ENCODE results near the gene ZC3H12D.
A peak's percentile ranks its signal among the peaks of the same experiment; 100 is the strongest.
"Not testable (repeated sequence)": the region's sequence is repeated elsewhere in the genome, so short reads cannot be mapped to it uniquely, and the experiment has no call there.

Gene ZC3H12D

DNA sequence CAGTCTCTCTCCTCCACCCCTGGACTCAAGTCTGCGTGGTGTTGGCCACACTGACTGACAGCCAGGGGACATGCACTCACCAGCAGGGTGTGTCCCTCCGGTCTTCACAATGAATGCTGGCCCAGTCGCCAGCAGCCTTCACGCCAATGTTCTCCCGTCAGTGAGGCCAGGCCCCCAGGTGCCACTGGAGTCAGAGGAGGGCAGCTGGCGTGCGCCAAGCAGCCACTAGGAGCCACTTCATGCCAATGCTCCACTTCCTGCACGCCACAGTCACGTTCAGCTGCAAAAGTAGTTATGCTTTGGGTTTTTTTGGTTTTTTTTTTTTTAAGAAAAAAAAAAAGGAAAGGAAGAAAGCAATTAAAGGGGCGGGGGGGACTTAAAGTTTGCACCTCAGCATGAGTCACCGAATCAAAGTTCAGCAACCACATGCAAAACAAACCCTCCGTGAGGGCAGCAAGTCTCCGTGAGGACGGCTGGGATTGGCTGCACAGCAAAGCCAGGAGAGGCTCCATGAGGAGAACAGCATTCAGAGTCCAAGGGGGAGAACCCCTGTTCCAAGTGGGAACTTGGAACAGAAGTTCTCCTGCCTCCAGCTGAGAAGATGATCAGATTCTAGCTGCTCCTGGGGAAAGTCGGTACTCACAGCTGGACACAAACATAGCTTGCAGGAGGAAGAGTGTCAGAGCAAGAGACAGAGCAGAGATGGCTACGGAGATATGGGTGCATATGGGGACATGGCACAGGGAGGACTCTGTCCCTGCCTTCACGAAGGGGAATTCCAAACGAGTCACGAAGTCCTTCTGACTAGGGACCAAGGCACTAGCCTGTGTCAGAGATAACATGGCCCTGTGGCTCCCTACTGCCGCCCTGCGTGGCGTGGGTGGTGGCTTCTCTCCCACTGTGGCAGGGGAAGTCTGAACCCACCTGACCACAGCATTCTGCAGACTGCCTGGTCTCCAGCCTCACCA is at the start of gene ZC3H12D:
ZC3H12D (minus strand) TSS at position 282 of the 968 bp plus-strand sequence. CDS start 10,471 bp downstream, outside the sequence.
- DNase-seq, result peak; percentile 78

DNA sequence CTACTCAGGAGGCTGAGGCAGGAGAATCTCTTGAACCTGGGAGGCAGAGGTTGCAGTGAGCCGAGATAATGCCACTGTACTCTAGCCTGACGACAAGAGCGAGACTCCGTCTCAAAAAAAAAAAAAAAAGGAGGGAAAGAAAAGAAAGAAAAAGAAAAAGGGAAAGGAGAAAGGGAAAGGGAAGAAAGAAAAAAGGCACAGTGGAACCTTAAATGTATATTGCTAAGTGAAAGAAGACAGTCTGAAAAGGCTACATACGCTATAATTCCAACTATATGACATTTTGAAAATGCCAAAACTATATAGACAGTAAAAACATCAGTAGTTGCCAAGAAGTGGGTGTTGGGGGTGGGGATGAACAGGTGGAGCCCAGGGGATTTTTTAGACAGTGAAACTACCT is 44.8 kb upstream of the ZC3H12D start:
- no peak for DNase-seq

GRCh38 chr6:149515494-149515893 is 30.7 kb upstream of the ZC3H12D start:
- no peak for DNase-seq

DNA sequence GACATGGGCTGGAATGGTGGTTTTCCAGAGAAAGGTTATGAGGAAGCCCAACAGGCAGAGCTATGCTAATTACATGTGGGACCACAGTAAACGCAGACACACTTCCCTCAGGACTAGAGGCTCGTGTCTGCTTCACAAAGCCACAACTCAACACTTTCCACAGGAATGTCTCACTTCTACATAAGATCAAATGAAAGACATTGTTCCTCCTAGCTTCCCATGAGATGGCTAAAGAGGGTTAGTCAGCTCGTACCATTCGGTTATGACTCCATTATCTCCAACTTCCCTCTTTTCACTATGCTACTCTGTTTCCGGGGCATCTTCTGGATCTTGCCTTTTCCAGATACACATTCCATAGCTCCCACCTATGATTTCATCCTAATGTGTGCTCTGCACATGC is 29.1 kb upstream of the ZC3H12D start:
- DNase-seq, result peak; percentile 90

GRCh38 chr6:149510793-149511512 is 26.1 kb upstream of the ZC3H12D start:
- no peak for DNase-seq

DNA sequence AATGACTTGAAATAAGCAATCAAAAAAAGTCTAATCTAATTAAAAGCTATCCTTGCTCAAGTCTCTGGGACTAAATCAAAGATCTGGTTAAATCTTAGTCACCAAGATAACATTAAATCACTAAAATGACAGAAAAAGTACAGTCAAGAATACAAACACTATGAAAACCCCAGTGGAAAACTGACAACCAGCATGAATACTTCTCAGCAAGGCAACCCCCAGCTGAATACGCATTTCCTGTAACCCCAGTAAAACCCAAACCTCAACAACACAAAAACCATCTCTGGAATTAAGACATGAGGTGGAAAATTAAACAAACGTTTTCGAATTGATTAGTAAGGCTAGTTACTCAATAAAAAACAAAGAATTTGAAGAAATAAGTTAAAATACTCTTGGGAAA is 23.7 kb upstream of the ZC3H12D start:
- no peak for DNase-seq

- no peak for DNase-seq
These were observed 19.1 kb upstream of the ZC3H12D start for GRCh38 chr6:149503872-149504271.

DNA sequence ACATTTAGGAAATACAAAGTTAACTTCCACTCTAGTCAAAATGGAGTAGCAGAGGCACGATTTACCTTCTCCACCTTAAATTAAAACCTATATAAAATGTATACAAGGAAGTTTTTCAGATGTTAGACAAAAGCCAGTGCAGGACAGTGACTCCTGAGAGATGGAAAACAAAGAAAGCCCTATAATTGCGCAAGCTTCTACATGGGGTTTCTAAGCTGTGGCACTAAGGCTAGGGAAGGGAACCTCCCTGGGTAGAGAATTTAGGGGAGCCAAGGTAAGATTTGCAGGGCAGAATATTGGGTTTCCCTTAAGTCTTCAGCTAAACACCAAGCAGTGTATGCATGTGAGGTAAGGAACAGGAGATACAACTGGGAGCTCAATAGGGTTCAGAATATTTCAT is 18.5 kb upstream of the ZC3H12D start:
- peak; percentile 4 for DNase-seq

DNA sequence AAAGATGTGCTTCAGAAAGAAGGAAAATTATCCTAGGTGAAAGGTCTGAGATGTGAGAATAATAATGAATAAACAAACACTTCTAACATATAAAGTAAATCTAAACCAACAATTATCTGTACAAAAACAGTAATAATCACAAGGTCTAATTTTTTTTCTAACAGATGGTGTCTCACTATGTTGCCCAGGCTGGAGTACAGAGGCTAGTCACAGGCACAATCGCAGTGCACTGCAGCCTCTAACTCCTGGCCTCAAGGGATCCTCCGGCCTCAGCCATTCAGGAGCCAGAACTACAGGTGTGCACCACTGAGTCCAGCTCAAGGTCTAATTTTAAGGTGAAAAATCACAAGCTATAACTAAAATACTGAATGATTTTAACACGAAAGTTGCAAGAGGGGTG is 17.0 kb upstream of the ZC3H12D start:
- DNase-seq, result no peak

- no peak for DNase-seq
These were observed 16.4 kb upstream of the ZC3H12D start for GRCh38 chr6:149501201-149501600.

DNA sequence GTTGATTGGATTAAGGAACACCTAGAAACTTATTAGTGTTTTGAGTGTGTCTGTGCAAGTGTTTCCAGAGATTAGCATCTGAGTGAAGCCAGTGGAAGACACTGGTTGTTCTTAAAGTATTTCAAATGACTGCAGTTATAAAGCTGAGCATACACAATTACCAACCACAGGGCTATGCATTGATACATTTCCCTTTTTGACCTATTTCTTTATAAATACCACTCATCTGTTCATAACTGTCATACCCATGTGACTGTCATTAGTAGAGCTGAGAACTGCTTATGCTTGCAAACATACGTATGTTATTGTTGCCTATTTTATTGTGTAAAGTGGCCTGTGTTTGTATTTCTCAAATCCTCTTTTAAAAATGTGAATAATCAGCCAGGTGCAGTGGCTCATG is 15.3 kb upstream of the ZC3H12D start:
- DNase-seq, result no peak

- no peak for DNase-seq
These were observed 14.3 kb upstream of the ZC3H12D start for GRCh38 chr6:149499066-149499465.

- no peak for DNase-seq
These were observed 12.6 kb upstream of the ZC3H12D start for GRCh38 chr6:149497365-149497764.

GRCh38 chr6:149496597-149496996 is 11.8 kb upstream of the ZC3H12D start:
- DNase-seq, result not testable (repeated sequence)

DNA sequence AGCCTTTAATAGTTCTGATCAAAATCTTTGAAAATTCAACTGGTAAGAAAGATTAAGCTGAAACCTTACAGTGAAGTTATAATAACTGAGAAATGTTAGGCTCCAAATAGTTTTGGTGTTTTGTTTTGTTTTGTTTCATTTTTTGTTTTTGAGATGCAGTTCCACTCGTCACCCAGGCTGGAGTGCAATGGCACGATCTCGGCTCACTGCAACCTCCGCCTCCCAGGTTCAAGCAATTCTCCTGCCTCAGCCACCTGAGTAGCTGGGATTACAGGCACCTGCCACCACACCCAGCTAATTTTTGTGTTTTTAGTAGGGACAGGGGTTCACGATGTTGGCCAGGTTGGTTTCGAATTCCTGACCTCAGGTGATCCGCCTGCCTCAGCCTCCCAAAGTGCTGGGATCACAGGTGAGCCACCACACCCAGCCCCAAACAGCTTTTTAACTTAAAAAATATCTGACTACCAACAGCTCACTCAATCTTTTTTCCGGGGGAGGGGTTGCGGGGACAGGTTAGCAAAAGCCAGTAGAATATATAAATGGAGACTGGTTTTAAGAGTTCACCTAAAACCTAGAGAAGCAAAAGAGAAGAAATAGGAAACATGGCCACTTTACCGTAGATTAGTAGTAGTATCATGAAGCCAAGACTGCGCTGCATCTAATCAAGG is 10.7 kb upstream of the ZC3H12D start:
- not testable (repeated sequence) for DNase-seq

DNA sequence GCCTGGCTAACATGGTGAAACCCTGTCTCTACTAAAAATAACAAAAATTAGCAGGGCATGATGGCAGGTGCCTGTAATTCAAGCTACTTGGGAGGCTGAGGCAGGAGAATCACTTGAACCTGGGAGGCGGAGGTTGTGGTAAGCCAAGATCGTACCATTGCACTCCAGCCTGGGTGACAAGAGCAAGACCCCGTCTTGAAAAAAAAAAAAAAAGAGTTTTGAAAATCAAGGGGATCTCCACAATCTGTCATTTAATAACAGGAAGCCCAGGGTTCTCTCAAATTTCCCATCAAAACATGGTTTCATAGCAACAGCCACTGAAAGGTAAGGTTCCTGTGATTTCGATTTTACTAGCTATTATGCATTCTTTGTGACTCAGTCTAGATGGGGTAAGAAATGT is 10.0 kb upstream of the ZC3H12D start:
- not testable (repeated sequence) for DNase-seq

DNA sequence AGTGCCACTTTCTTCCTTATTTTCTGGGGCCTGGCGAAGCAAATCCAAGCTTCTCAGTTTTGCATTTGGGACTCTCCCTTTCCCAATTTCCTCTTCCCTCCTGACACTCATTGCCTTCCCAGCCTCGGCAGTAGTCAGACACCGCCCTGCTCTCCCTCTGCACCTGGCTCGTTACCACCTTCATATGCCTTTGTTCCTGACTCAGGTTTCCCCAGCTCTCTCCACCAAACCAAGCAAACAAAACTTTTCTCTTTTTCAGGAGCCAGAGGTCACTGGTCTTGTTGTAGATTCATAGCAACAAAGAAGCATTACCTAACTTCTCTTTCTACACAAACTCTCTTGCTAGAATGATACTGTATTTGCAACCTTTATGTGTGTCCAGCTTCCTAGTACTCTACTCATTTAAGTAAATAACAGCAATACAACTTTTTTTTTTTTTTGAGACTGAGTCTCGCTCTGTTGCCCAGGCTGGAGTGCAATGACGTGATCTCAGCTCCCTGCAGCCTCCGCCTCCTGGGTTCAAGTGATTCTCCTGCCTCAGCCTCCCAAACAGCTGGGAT is 9.0 kb upstream of the ZC3H12D start:
- DNase-seq, result no peak

DNA sequence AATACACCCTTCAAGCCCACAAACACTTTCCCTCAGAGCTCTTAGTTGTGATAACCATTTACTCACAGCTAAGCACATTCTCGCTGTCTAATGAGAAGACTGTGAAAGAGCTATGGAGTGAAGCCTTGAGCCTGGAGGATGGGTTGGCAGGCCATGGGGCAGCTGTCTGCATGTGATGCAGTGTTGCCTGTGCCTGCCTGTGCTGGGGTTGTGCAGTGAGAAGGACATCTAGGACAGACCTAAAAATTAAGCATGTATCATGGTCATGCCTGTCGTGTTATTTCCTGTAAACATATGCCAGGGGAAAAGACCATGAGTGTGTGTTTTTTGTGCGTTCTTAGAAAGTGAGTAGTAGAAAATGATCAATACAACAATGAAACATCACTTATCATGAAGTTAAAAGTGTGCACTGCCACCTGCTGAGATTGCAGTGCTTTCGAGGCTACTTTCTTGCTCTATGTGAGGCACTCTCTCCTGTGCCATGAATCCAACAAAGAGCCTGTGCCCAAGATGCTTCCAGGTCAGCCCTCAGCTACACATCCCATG is 8.1 kb upstream of the ZC3H12D start:
- DNase-seq, result no peak

- no peak for DNase-seq
These were observed 5.2 kb upstream of the ZC3H12D start for GRCh38 chr6:149489967-149490366.

DNA sequence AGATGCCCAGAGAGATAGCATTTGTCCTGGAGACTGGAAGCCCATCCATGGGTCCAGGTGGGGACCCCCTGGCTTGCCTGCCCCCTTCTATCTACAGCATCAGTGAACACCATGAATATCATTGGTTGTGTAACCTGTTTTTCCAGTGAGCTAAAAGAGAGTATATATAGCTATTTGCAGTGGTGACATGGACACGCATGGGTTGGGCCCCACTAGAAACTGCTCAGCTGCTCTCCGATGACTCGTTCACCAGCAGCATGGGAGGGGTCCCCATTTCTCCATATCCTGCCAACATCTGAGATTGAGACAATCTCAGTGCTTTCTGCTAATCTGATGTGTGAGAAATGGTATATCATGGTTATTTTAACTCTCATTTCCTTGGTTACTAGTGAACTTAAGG is 4.0 kb upstream of the ZC3H12D start:
- DNase-seq, result peak; percentile 26

DNA sequence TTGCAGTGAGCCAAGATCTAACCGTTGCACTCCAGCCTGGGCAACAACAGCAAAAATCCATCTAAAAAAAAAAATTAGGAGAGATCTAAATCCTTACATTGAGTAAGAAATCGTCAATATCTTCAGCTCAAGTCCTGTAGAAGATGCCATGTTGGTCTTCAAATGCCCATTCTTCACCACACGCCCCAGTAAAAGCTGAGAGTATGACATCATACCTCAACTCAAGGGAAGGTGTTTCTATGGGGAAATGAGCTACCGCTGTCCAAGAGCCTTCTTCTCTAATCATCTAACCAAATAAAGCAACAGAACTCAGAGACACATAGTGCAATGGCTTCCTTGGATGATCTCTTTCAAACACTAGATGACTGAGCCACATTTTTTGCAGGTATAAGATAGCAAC is 2.5 kb upstream of the ZC3H12D start:
- DNase-seq, result peak; percentile 7

GRCh38 chr6:149483849-149484655 is 762 bp downstream of the ZC3H12D start:
- DNase-seq, result no peak

All from MV-4-11 (cell line).